DMS53 treated with DMSO at 0.1 percent for 48 hours (cell line): ENCODE data around the gene CNIH3.
"Not testable (repeated sequence)": the region's sequence is repeated elsewhere in the genome, so short reads cannot be mapped to it uniquely, and the experiment has no call there.

Source experiments
- DNase-seq: peaks from one replicate; lab custom pipeline; 2025; ENCODE audit not compliant: unreplicated experiment; lab: John Stamatoyannopoulos, UW

Gene CNIH3

GRCh38 chr1:224683936-224684335 lies 67.8 kb downstream of the CNIH3 start:
- DNase-seq: no peak

- DNase-seq: no peak
Observed at GRCh38 chr1:224684979-224685425, 68.9 kb downstream of the CNIH3 start.

- not testable (repeated sequence) for DNase-seq
Observed at GRCh38 chr1:224686140-224686539, 70.0 kb downstream of the CNIH3 start.

GRCh38 chr1:224687465-224687864 lies 71.3 kb downstream of the CNIH3 start:
- no peak for DNase-seq

GRCh38 chr1:224689374-224689773 lies 73.3 kb downstream of the CNIH3 start:
- no peak for DNase-seq

DNA sequence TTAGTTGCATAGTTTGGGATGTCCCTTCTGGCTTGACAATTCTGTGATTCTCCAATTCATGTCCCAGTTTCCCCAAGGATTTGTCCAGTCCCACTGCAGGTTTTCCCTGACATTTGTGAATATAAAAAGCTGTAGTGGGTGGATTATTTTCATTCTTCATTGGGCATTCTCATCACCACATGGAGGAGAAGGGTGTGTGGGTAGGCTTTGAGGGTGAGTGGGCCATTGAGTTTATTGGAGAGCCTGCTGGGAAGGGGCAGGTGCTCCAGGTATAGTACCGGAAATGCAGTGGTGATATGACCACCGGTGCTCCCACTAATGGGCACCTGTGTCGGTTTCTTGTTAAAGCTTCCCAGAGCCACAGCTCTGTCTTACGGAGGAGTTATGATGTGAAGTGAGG lies 74.5 kb downstream of the CNIH3 start:
- DNase-seq: no peak

GRCh38 chr1:224691148-224691925 lies 75.2 kb downstream of the CNIH3 start:
- DNase-seq: no peak

DNA sequence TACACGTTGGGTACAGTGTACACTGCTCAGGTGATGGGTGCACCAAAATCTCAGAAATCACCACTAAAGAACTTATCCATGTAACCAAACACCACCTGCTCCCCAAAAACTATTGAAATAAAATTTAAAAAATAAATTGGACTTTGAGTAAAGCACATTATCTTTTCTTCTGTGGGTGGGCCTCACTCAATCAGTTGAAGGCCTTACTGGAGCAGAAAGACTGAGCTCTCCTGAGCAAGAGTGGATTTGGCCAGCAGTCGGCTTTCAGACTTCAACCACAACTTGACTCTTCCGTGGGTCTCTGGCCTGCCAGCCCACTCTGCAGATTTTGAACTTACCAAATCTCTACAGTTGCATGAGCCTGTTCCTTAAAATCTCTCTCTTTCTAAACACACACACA lies 78.9 kb downstream of the CNIH3 start:
- DNase-seq: no peak

DNA sequence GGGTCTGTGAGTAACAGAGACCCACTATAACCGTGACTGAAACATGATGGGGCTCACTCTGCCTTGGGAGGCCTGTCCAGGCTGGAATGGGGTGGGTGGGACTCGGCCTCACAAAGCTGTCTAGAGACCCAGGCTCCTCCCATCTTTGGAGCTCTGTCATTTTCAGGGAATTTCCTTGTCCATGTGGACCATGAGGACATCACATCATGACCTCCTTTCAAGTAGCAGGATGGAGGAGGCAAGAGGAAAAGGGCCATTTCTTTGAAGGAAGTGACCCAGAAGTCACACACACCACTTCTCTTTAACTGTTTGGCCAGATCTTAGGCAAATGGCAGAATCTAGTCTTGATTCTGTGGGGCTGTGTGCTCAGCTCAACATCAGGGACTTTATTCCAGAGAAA lies 79.9 kb downstream of the CNIH3 start:
- no peak for DNase-seq

DNA sequence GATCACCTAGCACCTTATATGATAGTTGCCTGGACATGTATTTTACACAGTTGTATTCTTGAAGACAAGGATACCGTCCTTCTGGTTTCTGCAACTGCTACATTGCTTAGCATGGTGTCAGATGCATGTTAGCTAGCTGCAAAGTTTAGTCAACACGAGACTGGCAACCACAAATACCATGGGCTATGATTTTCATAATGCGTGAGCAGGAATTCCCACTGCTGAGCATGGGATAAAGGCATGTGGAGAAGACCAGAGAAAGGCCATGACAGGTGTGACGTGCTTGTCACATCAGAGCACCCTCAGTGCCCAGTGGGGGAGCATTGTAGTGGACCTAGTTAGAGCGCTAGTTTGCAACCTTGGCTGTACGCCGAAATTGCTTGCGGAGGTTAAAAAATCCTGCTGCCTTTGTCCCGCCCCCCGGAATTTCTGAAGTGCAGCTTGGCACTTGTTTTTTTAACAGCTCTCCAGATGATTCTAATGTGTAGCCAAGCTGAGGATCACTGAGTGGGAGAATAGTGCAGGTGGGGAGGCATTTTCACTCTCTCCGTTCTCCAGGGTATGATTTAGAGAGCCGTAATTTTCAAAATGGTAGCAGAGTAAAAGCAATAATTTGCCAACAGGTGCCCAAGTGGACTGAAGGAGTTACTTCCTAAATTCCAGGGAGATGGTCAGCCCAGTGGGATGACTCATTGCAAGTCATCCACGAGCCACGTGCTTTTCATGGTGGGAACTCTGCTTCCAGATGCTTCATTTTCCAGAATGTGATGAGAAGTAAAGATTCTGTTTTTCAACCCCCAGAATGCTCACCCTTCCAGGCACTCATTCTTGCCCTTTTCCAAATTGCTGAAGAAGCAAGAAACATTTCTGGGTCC lies 81.0 kb downstream of the CNIH3 start:
- DNase-seq: no peak

DNA sequence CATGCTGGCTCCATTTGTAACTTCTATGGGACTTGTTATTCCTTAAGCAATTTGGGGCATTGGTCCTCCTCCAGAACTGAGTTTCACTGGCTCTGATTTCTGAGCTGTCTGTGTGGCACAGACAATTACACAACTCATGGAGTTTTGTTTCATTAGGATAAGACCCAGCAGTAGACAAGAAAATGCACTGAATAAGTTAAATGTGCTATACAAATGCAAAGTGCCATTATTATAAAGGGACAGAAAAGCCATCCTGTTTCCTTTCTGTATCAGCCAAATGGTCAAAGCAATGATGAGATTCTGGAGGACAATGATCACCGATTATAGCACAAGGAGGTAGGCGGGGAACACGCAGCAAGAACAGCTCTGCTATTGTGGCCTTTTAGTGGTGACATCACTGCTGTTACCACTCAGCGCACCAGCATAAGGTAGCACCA lies 81.9 kb downstream of the CNIH3 start:
- DNase-seq: no peak

- no peak for DNase-seq
Observed at GRCh38 chr1:224700918-224701531, 84.9 kb downstream of the CNIH3 start.

GRCh38 chr1:224703702-224704101 lies 87.6 kb downstream of the CNIH3 start:
- no peak for DNase-seq

- no peak for DNase-seq
Observed at GRCh38 chr1:224704107-224704735, 88.1 kb downstream of the CNIH3 start.

GRCh38 chr1:224705578-224705977 lies 89.5 kb downstream of the CNIH3 start:
- no peak for DNase-seq

- DNase-seq: no peak
Observed at GRCh38 chr1:224707843-224708725, 92.0 kb downstream of the CNIH3 start.

- DNase-seq: no peak
Observed at GRCh38 chr1:224710196-224710595, 94.1 kb downstream of the CNIH3 start.

DNA sequence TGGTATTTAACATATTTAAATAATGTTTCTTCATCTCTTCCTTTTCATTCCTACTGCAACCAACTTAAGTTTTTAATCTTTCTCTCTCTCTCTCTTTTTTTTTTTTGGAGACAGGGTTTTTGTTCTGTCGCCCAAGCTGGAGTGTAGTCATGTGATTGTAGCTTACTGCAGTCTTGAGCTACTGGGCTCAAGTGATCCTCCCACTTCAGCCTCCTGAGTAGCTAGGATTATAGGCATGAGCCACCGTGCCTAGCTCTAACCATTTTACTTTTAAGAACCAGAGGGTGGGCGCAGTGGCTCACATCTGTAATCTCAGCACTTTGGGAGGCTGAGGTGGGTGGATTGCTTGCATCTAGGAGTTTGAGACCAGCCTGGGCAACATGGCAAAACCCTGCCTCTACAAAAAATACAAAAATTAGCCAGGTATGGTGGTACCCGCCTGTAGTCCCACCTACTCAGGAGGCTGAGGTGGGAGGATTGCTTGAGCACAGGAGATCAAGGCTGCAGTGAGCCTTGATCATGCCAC lies 95.2 kb downstream of the CNIH3 start:
- not testable (repeated sequence) for DNase-seq

GRCh38 chr1:224711876-224712275 lies 95.8 kb downstream of the CNIH3 start:
- no peak for DNase-seq

GRCh38 chr1:224713228-224713627 lies 97.1 kb downstream of the CNIH3 start:
- no peak for DNase-seq
